Immature natural killer cell (primary cell): ENCODE measurements around the gene NKIRAS1. TPM values are rescaled to one million over a fixed set of nuclear protein-coding genes. Genes with fewer than 3 reads are reported as not detected.
A peak's percentile ranks its signal among the peaks of the same experiment; 100 is the strongest.

Source experiments
- DNase-seq, 3 donors: peaks; one replicate each; pipeline ENCODE4 v3.0.0; 2022; ENCODE audit warnings: mixed read lengths in 1 of 3
- H3K27ac Mint-ChIP-seq, 6 donors: one replicate each; pipeline ENCODE4 v1.8.0; 2020; ENCODE audit warnings: mixed read lengths in 6 of 6, mild to moderate bottlenecking in 5 of 6, inconsistent platforms in 4 of 6, moderate library complexity in 3 of 6
- H3K27me3 Mint-ChIP-seq, 3 donors: one replicate each; pipeline ENCODE4 v1.8.0; 2020 to 2021; ENCODE audit warnings: low read depth in 3 of 3, mild to moderate bottlenecking in 3 of 3, mixed read lengths in 3 of 3, moderate library complexity in 3 of 3, inconsistent platforms in 1 of 3
- H3K36me3 Mint-ChIP-seq, 3 donors: one replicate each; pipeline ENCODE4 v1.8.0; 2020; ENCODE audit warnings: mixed read lengths in 3 of 3, inconsistent platforms in 2 of 3, mild to moderate bottlenecking in 2 of 3
- H3K4me1 Mint-ChIP-seq, 2 donors: one replicate each; pipeline ENCODE4 v1.8.0; 2020; ENCODE audit warnings: inconsistent platforms in 2 of 2, mild to moderate bottlenecking in 2 of 2, mixed read lengths in 2 of 2, moderate library complexity in 1 of 2
- H3K4me3 Mint-ChIP-seq, 5 donors: one replicate each; pipeline ENCODE4 v1.8.0; 2020; ENCODE audit warnings: mild to moderate bottlenecking in 5 of 5, mixed read lengths in 5 of 5, inconsistent platforms in 3 of 5, moderate library complexity in 3 of 5
- H3K9me3 Mint-ChIP-seq, 6 donors: one replicate each; pipeline ENCODE4 v1.8.0; 2020; ENCODE audit warnings: mild to moderate bottlenecking in 6 of 6, mixed read lengths in 6 of 6, inconsistent platforms in 4 of 6, moderate library complexity in 3 of 6
- polyA plus RNA-seq, 3 donors: library from polyadenylated mRNA; unstranded; fragments of 300-500 nt; fragmentation: Illumina TruSeq; gene quantifications; one replicate each; pipeline ENCODE4 v1.2.3, GENCODE V29; 2021

Gene NKIRAS1
- polyA plus RNA-seq, result 1 to 10 TPM; 2.1 to 4.7 (median 4.0) TPM

DNA sequence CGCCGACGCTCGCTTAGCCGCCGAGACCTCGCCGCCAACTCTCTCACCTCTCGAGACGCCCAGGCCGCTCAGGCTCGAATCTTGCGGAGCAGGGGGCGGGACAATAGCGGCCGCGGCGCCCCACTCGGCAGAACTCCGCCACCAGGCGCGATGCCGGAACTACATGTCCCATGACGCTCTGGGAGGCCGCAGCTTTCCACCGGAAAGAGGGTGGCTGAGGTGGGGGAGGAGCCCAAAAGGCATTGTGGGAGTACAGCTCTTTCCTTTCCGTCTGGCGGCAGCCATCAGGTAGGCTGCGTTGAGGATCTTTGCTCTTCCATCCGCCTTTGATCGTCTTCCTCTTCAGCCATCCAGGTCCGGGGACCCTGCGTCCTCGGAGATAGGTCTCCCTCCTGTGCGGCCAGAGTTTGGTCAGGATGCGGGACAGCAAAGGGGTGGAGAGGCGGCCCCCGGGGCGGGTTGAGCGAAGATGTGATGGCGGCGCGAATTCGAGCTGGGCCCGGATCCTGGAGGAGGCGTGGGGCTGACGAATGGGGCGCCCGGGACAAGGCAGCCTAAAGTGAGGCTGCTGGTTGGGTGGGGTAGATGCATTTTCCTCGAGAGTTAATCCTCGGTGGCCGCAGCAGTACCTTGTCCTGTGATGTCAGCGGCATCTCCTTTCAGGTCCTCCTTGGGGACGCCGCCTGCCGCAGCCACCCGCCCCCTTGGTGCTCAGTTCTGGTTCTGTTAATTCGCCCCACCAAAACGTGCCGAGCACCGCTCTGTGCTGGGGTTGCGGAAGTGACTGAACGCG lies at the start of gene NKIRAS1, which contains the start of gene RPL15:
NKIRAS1 (minus strand) TSS at position 105 of the 793 bp plus-strand sequence. CDS start 6,086 bp downstream, outside the sequence.
RPL15 (plus strand) TSS at position 247 of the 793 bp plus-strand sequence. CDS start 728 bp downstream, outside the sequence.
- Mint-ChIP-seq H3K4me1 (peaks cover 49 to 57% of the 10 kb centered on the region in 2 donors), H3K4me3 (peak within 1 kb of the TSS; percentile 97 to 100 (median 98)), H3K27me3 (peaks cover 15 to 25% (median 20%) of the 10 kb centered on the region in 3 donors), H3K9me3 (no peaks in the 10 kb centered on the region), H3K36me3 (peaks cover 8 to 30% (median 19%) of the 10 kb centered on the region in 3 donors), H3K27ac (peak within 1 kb of the TSS; percentile 95 to 98 (median 97))
- peak; percentile 97 for DNase-seq

DNA sequence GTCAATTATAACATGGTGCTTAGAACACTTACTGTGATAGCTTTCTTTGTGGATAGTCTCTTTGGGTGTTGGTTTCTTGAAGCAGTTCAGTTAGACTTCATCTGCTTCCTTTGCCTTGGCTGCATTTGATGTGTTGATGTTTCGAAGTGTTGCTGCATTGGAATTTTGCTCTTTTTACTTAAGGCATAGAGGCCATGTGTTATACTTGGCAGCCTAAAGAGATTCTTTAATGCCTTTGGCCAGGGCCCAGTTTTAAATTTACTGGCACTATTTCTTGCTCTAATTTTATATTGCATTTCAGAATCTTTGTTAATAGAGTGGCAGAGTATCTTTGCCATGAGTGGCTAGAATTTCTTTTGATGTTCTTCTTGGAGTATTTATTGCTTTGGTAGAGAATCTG lies 49.5 kb upstream of the NKIRAS1 start:
- Mint-ChIP-seq H3K27me3 (peaks cover 5 to 10% (median 7%) of the 10 kb centered on the region in 3 donors), H3K36me3 (peaks cover 29 to 61% (median 31%) of the 10 kb centered on the region in 3 donors), H3K4me1 (peaks cover 14 to 17% of the 10 kb centered on the region in 2 donors), H3K27ac (no peak overlapping the region), H3K9me3 (no peaks in the 10 kb centered on the region), H3K4me3 (no peak overlapping the region)
- DNase-seq, result no peak

DNA sequence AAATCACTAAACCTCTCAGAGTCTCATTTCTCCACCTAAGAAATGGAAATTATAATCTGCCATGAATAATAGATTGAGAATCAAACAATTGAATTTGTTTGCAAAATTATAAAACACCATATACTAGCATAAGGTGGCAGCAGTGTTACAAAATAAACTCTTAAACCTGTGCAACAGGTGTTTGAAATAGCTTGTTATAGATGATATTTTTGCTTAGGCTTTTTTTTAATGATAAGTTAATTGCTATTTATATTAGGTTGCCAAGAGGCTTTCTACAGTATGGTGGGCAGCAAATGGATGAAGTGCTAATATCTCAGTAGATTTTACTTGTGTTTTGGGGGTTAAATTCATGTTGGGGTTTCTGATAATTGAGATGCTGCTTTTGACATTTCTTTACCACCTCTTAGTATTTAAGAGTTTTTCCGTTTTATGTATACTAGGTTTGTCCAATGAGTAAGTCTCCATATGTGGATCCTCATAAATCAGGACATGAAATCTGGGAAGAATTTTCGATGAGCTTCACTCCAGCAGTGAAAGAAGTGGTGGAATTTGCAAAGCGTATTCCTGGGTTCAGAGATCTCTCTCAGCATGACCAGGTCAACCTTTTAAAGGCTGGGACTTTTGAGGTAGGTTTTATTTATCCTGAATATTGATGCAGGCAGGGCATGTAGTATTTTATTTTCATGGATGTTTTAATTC lies 47.9 kb upstream of the NKIRAS1 start:
- H3K9me3 Mint-ChIP-seq, result no peaks in the 10 kb centered on the region
- peak overlapping the region in 2 of 6 donors; percentile 5 to 17 for H3K27ac Mint-ChIP-seq
- H3K4me3 Mint-ChIP-seq, result no peak overlapping the region
- H3K27me3 Mint-ChIP-seq, result peaks cover 5 to 9% (median 7%) of the 10 kb centered on the region in 3 donors
- DNase-seq, result no peak
- peaks cover 15 to 17% of the 10 kb centered on the region in 2 donors for H3K4me1 Mint-ChIP-seq
- peaks cover 32 to 62% (median 36%) of the 10 kb centered on the region in 3 donors for H3K36me3 Mint-ChIP-seq

DNA sequence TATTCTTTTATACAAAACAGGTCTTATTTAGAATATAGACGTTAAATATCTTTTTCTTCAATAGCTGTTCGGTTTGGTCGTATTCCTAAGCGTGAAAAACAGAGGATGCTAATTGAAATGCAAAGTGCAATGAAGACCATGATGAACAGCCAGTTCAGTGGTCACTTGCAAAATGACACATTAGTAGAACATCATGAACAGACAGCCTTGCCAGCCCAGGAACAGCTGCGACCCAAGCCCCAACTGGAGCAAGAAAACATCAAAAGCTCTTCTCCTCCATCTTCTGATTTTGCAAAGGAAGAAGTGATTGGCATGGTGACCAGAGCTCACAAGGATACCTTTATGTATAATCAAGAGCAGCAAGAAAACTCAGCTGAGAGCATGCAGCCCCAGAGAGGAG lies 45.1 kb upstream of the NKIRAS1 start:
- no peak for DNase-seq
- Mint-ChIP-seq H3K9me3 (no peaks in the 10 kb centered on the region), H3K4me3 (no peak overlapping the region), H3K4me1 (peaks cover 26 to 27% of the 10 kb centered on the region in 2 donors), H3K27me3 (peaks cover 5 to 20% (median 11%) of the 10 kb centered on the region in 3 donors), H3K27ac (peak overlapping the region in 1 of 6 donors; percentile 20), H3K36me3 (peaks cover 30 to 55% (median 32%) of the 10 kb centered on the region in 3 donors)

DNA sequence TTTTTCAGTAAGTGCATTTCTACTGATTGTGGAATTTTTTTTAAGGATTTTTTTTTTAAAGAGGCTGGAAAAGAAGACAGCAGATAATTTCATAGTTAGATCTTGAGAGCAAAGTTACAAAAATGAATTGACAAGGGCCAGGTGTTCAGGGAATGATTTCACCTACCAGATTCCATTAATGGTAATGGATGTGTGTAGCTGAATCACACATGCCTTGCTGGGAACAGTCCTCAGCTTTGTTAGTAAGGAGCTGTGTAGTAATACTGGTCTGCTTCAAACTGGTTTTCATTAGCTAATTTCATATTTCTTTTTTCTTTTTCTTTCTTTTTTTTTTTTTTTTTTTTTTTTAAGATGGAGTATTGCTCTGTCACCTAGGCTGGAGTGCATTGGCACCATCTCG lies 44.3 kb upstream of the NKIRAS1 start:
- Mint-ChIP-seq H3K27ac (peak overlapping the region in 1 of 6 donors; percentile 39), H3K4me3 (no peak overlapping the region), H3K27me3 (peaks cover 5 to 21% (median 11%) of the 10 kb centered on the region in 3 donors), H3K36me3 (peaks cover 32 to 52% (median 33%) of the 10 kb centered on the region in 3 donors), H3K9me3 (no peaks in the 10 kb centered on the region), H3K4me1 (peaks cover 25 to 33% of the 10 kb centered on the region in 2 donors)
- no peak for DNase-seq

DNA sequence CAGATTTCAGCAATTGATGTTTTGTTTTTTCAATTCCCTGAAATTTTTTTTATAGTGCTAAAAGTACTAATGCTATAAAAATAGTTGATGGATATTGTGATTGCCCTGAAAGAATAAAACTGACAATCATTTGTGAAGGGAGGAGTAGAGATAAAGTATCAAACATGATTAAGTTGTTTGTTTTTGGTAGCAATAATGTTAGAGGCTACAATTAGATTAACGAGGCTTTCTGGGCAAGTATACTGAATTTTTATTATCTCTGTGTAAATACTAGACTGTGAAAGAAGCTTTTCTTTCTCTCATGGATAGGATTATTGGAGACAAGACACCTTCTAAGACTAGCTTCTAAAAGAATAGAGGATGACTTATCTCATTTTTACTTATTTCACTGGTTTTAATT lies 43.9 kb upstream of the NKIRAS1 start:
- peaks cover 25 to 37% of the 10 kb centered on the region in 2 donors for H3K4me1 Mint-ChIP-seq
- no peaks in the 10 kb centered on the region for H3K9me3 Mint-ChIP-seq
- peaks cover 2 to 17% (median 8%) of the 10 kb centered on the region in 3 donors for H3K27me3 Mint-ChIP-seq
- no peak overlapping the region for H3K4me3 Mint-ChIP-seq
- peaks cover 28 to 51% (median 33%) of the 10 kb centered on the region in 3 donors for H3K36me3 Mint-ChIP-seq
- no peak for DNase-seq
- H3K27ac Mint-ChIP-seq, result peak overlapping the region in 2 of 6 donors; percentile 39 to 52

DNA sequence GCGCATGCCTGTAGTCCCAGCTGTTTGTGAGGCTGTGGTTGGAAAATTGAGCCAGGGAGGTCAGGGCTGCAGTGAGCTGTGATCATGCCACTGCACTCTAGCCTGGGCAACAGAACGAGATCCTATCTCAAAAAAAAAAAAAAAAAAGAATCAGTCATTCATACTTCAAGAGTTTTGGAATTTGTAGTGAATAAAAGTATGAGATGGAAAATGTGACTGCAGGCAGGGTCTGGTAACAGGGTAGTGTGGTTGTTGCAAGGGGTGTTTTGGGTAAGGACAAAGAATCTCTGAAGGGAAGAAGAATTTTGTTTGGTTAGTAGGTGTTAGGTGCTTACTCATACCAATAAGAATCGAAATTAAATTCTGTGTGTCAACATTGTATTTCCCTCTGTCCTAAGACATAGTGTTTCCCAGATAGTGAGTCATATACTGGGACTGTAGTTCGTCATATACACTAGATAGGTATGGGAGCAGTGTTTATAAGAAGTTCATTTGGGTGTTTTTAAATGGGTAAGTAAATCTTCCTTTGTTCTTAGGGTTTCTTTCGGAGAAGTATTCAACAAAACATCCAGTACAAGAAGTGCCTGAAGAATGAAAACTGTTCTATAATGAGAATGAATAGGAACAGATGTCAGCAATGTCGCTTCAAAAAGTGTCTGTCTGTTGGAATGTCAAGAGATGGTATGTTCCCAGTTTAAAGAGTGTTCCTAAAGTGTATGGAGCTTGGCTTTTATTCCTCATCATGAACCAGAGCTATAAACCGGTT lies 42.5 kb upstream of the NKIRAS1 start:
- no peak for DNase-seq
- Mint-ChIP-seq H3K27ac (peak overlapping the region; percentile 1 to 61 (median 20)), H3K36me3 (peaks cover 25 to 52% (median 26%) of the 10 kb centered on the region in 3 donors), H3K4me1 (peaks cover 25 to 47% of the 10 kb centered on the region in 2 donors), H3K27me3 (peaks cover 2 to 18% (median 12%) of the 10 kb centered on the region in 3 donors), H3K4me3 (peak overlapping the region in 3 of 5 donors; percentile 1 to 7 (median 4)), H3K9me3 (no peaks in the 10 kb centered on the region)

DNA sequence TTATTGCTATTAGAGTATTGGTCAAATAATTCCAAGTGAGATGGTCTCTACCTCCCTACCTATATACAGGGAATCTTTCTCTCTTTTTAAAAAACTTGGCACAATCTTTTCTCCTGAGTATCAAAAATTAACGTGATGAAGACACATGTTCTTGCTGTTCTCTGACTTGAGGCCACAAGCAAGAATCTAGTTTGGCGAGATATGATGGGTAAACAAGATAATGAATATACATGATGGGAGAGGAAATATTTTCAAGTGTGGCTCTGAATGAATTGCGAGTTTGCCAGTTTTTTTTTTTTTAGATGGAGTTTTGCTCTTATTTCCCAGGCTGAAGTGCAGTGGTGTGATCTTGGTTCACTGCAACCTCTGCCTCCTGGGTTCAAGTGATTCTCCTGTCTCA lies 39.9 kb upstream of the NKIRAS1 start:
- peaks cover 38 to 60% of the 10 kb centered on the region in 2 donors for H3K4me1 Mint-ChIP-seq
- no peak for DNase-seq
- no peaks in the 10 kb centered on the region for H3K9me3 Mint-ChIP-seq
- H3K36me3 Mint-ChIP-seq, result peaks cover 16 to 34% (median 17%) of the 10 kb centered on the region in 3 donors
- no peak overlapping the region for H3K4me3 Mint-ChIP-seq
- H3K27me3 Mint-ChIP-seq, result peaks cover 7 to 21% (median 8%) of the 10 kb centered on the region in 3 donors
- H3K27ac Mint-ChIP-seq, result no peak overlapping the region

DNA sequence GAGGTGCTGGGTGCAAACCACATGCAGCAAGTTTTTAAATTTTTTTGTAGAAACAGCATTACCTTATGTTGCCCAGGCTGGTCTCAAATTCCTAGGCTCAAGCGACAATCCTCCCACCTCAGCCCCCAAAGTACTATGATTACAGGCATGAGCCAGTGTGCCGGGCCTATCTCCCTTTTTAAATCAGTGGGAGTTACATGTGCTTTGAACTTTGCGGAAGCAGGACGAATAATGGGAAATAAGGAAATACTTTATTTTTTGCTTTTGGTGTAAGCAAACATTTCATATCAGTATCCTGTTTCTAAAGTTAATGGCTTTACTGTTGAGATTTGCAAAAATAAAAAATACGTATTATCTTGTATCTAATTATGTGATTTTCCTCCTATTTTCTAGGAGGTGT lies 37.4 kb upstream of the NKIRAS1 start:
- Mint-ChIP-seq H3K27me3 (peaks cover 8 to 19% (median 10%) of the 10 kb centered on the region in 3 donors), H3K9me3 (no peaks in the 10 kb centered on the region), H3K27ac (no peak overlapping the region), H3K36me3 (peaks cover 8 to 20% (median 12%) of the 10 kb centered on the region in 3 donors), H3K4me1 (peaks cover 55 to 79% of the 10 kb centered on the region in 2 donors), H3K4me3 (no peak overlapping the region)
- no peak for DNase-seq

DNA sequence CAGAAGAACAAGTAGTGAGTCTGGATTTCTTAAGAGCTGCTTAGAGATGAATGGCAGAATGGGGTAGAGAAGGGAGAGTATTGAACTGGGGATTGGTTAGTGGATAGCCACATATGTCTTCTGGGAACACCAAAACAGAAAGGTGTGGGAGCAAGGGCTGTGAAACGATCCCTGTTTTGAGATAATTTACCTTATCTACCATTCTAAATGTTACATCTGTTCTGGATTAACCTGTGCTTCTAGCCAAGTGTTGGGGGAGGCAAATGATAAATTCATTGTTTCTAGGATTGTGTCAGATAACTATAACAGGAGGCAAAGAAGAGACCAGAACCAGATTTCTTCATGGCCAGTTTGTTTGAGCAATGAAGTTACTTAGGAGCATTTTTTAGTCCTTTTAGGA lies 36.7 kb upstream of the NKIRAS1 start:
- peaks cover 52 to 78% of the 10 kb centered on the region in 2 donors for H3K4me1 Mint-ChIP-seq
- H3K27ac Mint-ChIP-seq, result peak overlapping the region in 1 of 6 donors; percentile 9
- H3K36me3 Mint-ChIP-seq, result peaks cover 8 to 20% (median 12%) of the 10 kb centered on the region in 3 donors
- H3K9me3 Mint-ChIP-seq, result no peaks in the 10 kb centered on the region
- no peak overlapping the region for H3K4me3 Mint-ChIP-seq
- DNase-seq, result no peak
- H3K27me3 Mint-ChIP-seq, result peaks cover 4 to 15% (median 10%) of the 10 kb centered on the region in 3 donors

DNA sequence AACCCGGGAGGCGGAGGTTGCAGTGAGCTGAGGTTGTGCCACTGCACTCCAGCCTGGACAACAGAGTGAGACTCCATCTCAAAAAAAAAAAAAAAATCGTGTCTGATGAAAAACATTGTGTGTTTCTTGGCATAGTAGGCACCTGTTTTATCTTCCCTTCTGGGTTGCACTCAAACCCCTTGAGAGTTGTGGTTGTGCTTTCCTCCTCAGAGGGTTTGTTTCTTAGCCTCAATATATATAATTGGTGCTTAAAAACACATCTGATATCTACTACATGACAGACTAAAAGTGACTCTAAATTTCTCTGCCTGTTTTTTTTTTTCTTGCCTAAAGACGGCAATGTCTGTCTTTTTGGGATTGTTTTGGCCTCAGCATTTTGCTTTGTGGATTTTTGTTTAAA lies 35.9 kb upstream of the NKIRAS1 start:
- H3K9me3 Mint-ChIP-seq, result no peaks in the 10 kb centered on the region
- peaks cover 5 to 23% (median 11%) of the 10 kb centered on the region in 3 donors for H3K27me3 Mint-ChIP-seq
- peaks cover 53 to 81% of the 10 kb centered on the region in 2 donors for H3K4me1 Mint-ChIP-seq
- peaks cover 8 to 17% (median 12%) of the 10 kb centered on the region in 3 donors for H3K36me3 Mint-ChIP-seq
- no peak for DNase-seq
- no peak overlapping the region for H3K4me3 Mint-ChIP-seq
- no peak overlapping the region for H3K27ac Mint-ChIP-seq

DNA sequence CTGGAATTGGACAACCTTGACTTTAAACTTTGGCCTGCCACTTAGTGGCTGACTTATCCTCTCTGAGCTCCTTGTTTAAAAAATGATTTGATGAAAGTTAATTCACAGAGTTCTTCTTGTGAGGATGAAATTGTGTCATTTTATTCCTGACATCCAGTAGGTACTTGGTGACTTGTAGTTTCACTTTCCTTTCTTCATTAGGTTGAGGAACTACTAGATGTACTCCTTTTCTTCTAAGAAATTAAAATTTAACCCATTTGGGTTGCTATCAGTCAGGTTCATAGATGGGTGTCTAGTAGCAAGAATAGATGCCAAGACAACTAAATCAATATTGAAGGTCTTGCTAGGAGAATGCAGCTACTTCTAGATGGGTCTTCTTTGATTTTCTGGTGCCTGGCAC lies 33.5 kb upstream of the NKIRAS1 start:
- Mint-ChIP-seq H3K27ac (peak overlapping the region; percentile 60 to 85 (median 76)), H3K4me1 (peaks cover 63 to 83% of the 10 kb centered on the region in 2 donors), H3K9me3 (no peaks in the 10 kb centered on the region), H3K27me3 (peaks cover 8 to 36% (median 25%) of the 10 kb centered on the region in 3 donors), H3K36me3 (peaks cover 4 to 9% (median 5%) of the 10 kb centered on the region in 3 donors), H3K4me3 (peak overlapping the region; percentile 52 to 84 (median 74))
- no peak for DNase-seq

DNA sequence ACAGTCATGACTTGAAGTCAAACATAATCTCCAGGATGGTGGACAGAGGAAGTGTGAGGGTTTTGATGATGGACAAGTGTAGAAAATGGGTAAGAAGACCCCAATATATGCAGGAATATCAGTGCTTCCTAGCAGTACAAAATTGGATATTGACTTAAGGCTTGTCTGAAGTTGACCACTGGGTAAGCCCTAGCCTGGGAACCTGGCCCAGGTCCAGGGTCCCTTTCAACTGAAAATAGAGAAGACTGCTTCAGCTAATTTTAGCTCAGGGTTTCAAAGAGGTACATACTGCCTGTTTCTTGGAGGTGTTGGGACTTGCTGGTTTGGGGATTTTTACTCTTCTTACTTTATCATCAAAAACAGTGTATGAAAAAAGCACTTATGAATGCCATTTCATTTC lies 33.0 kb upstream of the NKIRAS1 start:
- Mint-ChIP-seq H3K4me3 (peak overlapping the region; percentile 52 to 84 (median 74)), H3K9me3 (no peaks in the 10 kb centered on the region), H3K4me1 (peaks cover 63 to 78% of the 10 kb centered on the region in 2 donors), H3K27ac (peak overlapping the region; percentile 58 to 85 (median 76)), H3K36me3 (peaks cover 0 to 4% (median 4%) of the 10 kb centered on the region in 3 donors), H3K27me3 (peaks cover 9 to 38% (median 27%) of the 10 kb centered on the region in 3 donors)
- no peak for DNase-seq
